GM21528 (cell line): ENCODE measurements around the gene NGLY1.

Experiments used
- ATAC-seq: cut with Tn5 transposase; IDR thresholded peaks from one replicate; pipeline ENCODE4 v1.9.1; 2021; ENCODE audit warnings: mild to moderate bottlenecking, moderate library complexity; ENCODE audit not compliant: unreplicated experiment, low FRiP score

NGLY1 gene

GRCh38 chr3:25713341-25713985, 69.8 kb downstream of the NGLY1 start:
- ATAC-seq, result no peak

GRCh38 chr3:25711090-25711489, 72.2 kb downstream of the NGLY1 start:
- ATAC-seq, result no peak

GRCh38 chr3:25708036-25708435, 75.2 kb downstream of the NGLY1 start:
- no peak for ATAC-seq

- ATAC-seq, result no peak
Measured at GRCh38 chr3:25707268-25707926, 75.8 kb downstream of the NGLY1 start.

- no peak for ATAC-seq
Measured at GRCh38 chr3:25706213-25706612, 77.0 kb downstream of the NGLY1 start.

- no peak for ATAC-seq
Measured at GRCh38 chr3:25697553-25697952, 85.7 kb downstream of the NGLY1 start.

- no peak for ATAC-seq
Measured at GRCh38 chr3:25695731-25696420, 87.4 kb downstream of the NGLY1 start.

- no peak for ATAC-seq
Measured at GRCh38 chr3:25693238-25693637, 90.0 kb downstream of the NGLY1 start.

GRCh38 chr3:25692341-25692740, 90.9 kb downstream of the NGLY1 start:
- no peak for ATAC-seq

GRCh38 chr3:25690768-25691533, 92.3 kb downstream of the NGLY1 start:
- no peak for ATAC-seq

- ATAC-seq, result no peak
Measured at GRCh38 chr3:25689226-25689625, 94.0 kb downstream of the NGLY1 start.

- no peak for ATAC-seq
Measured at GRCh38 chr3:25687742-25688141, 95.5 kb downstream of the NGLY1 start.

GRCh38 chr3:25686766-25687165, 96.5 kb downstream of the NGLY1 start:
- ATAC-seq, result no peak

- ATAC-seq, result no peak
Measured at GRCh38 chr3:25683882-25684281, 99.4 kb downstream of the NGLY1 start.

GRCh38 chr3:25683410-25683809, 99.8 kb downstream of the NGLY1 start:
- ATAC-seq, result no peak

GRCh38 chr3:25679642-25680302, 103.5 kb downstream of the NGLY1 start:
- ATAC-seq, result no peak

GRCh38 chr3:25679166-25679565, 104.1 kb downstream of the NGLY1 start:
- no peak for ATAC-seq

GRCh38 chr3:25678581-25678980, 104.7 kb downstream of the NGLY1 start:
- ATAC-seq, result no peak

- no peak for ATAC-seq
Measured at GRCh38 chr3:25677121-25677520, 106.1 kb downstream of the NGLY1 start.

GRCh38 chr3:25674670-25675069, 108.6 kb downstream of the NGLY1 start:
- no peak for ATAC-seq
